Progenitor cell of endocrine pancreas (in vitro differentiated cells): ENCODE data around the gene CD68. TPM values are rescaled to one million over a fixed set of nuclear protein-coding genes. Genes with fewer than 3 reads are reported as not detected.

Experiments
- DNase-seq: peaks from one replicate; pipeline ENCODE4 v3.0.0; 2021; ENCODE audit warnings: low spot score; ENCODE audit not compliant: unreplicated experiment
- H3K27ac Mint-ChIP-seq: 2 replicates; pipeline ENCODE4 v1.8.0; 2021; ENCODE audit warnings: mild to moderate bottlenecking, moderate library complexity, mixed read lengths
- H3K27me3 Mint-ChIP-seq: 2 replicates; pipeline ENCODE4 v1.8.0; 2021; ENCODE audit warnings: mixed read lengths
- H3K36me3 Mint-ChIP-seq: 2 replicates; pipeline ENCODE4 v1.8.0; 2022; ENCODE audit warnings: mixed read lengths; ENCODE audit not compliant: insufficient read depth
- H3K4me1 Mint-ChIP-seq: 2 replicates; pipeline ENCODE4 v1.8.0; 2021; ENCODE audit warnings: low read depth, mixed read lengths
- H3K4me3 Mint-ChIP-seq: 2 replicates; pipeline ENCODE4 v1.8.0; 2021; ENCODE audit warnings: low read depth, mild to moderate bottlenecking, moderate library complexity, mixed read lengths
- H3K9me3 Mint-ChIP-seq: 2 replicates; pipeline ENCODE4 v1.8.0; 2021; ENCODE audit warnings: low read depth, mixed read lengths
- total RNA-seq: library from RNA; stranded (reverse); gene quantifications from 2 replicates; pipeline ENCODE4 v1.2.1, GENCODE V29; 2021
- TF ChIP-seq, protein P1 (sequence below): fragments of 200-600 bp; sonication (generic); IDR thresholded peaks from one replicate; pipeline ENCODE4 v1.5.0; 2021; ENCODE audit warnings: antibody characterized with exemption, mild to moderate bottlenecking; ENCODE audit not compliant: unreplicated experiment

Gene CD68
- total RNA-seq, 1 donor from 2014 or later = not detected

DNA sequence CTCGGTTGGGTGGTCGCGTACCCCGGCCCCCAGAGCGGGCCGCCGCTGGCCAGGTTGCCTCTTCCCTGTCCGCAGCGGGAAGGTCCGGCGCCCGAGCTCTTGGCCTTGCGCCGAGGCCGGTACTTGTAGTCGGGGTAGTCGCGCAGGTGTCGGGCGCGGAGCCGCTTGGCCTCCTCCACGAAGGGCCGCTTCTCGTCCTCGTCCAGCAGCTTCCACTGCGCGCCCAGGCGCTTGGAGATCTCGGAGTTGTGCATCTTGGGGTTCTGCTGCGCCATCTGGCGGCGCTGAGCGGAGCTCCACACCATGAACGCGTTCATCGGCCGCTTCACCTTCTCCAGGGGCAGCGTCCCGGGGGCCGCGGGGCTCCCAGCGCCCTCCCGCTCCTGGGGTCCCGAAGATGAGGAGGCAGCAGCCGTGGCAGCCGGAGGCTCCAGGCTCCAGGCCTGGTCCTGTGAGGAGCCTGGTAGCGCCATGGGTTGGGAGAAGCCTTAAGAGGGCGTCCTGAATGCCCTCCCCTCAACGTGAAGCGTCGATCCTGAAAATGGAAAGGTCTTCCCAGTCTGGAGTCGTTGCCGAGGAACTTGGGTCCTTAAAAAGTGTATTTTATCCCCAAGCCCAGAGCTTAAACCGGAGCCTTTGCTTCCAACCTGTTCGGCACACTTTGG, 9.9 kb downstream of the CD68 start:
- DNase-seq = peak; percentile 58
- Mint-ChIP-seq H3K9me3 (no peaks in the 10 kb centered on the region), H3K4me1 (peaks cover 6% of the 10 kb centered on the region), H3K27me3 (no peaks in the 10 kb centered on the region), H3K36me3 (peaks cover 33% of the 10 kb centered on the region), H3K27ac (no peak overlapping the region), H3K4me3 (no peak overlapping the region)
- TF ChIP-seq, protein P1, sequence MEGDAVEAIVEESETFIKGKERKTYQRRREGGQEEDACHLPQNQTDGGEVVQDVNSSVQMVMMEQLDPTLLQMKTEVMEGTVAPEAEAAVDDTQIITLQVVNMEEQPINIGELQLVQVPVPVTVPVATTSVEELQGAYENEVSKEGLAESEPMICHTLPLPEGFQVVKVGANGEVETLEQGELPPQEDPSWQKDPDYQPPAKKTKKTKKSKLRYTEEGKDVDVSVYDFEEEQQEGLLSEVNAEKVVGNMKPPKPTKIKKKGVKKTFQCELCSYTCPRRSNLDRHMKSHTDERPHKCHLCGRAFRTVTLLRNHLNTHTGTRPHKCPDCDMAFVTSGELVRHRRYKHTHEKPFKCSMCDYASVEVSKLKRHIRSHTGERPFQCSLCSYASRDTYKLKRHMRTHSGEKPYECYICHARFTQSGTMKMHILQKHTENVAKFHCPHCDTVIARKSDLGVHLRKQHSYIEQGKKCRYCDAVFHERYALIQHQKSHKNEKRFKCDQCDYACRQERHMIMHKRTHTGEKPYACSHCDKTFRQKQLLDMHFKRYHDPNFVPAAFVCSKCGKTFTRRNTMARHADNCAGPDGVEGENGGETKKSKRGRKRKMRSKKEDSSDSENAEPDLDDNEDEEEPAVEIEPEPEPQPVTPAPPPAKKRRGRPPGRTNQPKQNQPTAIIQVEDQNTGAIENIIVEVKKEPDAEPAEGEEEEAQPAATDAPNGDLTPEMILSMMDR = peak; percentile 88

DNA sequence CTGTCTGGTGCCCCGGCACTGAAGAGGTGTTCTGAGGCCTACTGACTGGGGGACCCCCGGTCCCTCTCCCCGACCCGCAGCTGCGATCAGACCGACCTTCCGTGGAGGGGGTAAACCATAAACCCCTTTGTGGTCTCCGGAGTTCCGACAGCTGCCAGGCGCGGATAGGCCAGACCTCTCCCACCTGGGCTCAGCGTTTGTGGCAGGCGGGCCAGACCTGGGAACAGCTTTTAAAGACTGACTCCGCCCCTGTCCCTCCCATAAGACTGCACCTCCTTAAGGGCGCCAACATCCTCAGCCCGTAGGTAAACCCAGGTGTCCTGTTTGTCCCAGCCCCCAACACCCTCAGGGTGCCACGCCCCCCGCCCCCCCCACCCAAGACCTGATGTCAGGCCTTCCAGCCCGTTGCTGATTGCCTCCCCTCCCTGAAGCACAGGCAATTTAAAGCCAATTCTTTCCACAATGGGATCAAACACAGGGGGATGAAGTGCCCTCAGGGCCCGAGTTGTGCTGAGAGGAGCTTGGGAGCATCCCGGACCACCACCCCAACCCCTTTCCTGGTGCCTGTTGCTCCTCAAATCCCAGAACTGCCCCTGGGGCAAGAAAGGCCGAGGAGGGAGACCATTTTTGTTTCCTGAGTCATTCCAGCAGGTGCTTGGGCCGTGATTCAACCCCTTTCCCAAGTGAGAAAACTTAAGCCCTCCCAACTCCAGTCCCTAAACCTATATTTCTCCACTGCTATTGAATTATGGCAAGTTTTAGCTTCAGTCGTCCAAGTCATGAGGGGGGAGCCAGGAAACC, 10.7 kb downstream of the CD68 start, which contains the start of gene SOX15:
Gene SOX15, minus strand, starts transcription at position 204 of the 801 bp plus-strand sequence. CDS start 418 bp downstream, outside the sequence.
- peaks cover 3% of the 10 kb centered on the region for H3K4me1 Mint-ChIP-seq

DNA sequence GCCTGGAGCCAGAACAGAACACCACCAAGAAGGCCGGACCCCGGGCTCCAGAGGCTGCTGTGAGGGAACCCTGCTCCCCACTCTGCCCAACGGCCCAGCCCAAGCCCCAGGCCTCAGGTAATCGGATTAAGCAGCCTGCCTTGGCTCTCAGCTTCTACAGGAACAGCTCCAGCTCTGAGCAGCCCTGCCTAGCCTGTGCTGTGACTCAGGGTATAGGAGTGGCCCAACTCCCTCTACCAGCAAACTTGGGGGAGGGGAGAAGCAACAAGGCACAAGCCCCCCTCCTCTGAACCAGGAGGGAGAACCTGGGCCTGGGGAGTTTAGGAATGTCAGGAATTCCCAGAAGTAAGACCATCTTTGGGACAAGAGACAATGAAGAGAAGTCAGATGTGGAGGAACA, 11.3 kb downstream of the CD68 start:
- no peak for DNase-seq
- H3K27me3 Mint-ChIP-seq = no peaks in the 10 kb centered on the region
- H3K36me3 Mint-ChIP-seq = peaks cover 38% of the 10 kb centered on the region
- TF ChIP-seq, protein P1 = no peak
- no peak overlapping the region for H3K4me3 Mint-ChIP-seq
- H3K9me3 Mint-ChIP-seq = no peaks in the 10 kb centered on the region
- peaks cover 1% of the 10 kb centered on the region for H3K4me1 Mint-ChIP-seq
- peak overlapping the region; percentile 76 for H3K27ac Mint-ChIP-seq

More for the DNA sequence above, 10.7 kb downstream of the CD68 start, which contains the start of gene SOX15:
- TF ChIP-seq, protein P1 = no peak
- H3K27me3 Mint-ChIP-seq = no peaks in the 10 kb centered on the region
- H3K36me3 Mint-ChIP-seq = peaks cover 35% of the 10 kb centered on the region
- no peak within 1 kb of the TSS for H3K4me3 Mint-ChIP-seq
- DNase-seq = no peak
- peak within 1 kb of the TSS; percentile 76 for H3K27ac Mint-ChIP-seq
- no peaks in the 10 kb centered on the region for H3K9me3 Mint-ChIP-seq

DNA sequence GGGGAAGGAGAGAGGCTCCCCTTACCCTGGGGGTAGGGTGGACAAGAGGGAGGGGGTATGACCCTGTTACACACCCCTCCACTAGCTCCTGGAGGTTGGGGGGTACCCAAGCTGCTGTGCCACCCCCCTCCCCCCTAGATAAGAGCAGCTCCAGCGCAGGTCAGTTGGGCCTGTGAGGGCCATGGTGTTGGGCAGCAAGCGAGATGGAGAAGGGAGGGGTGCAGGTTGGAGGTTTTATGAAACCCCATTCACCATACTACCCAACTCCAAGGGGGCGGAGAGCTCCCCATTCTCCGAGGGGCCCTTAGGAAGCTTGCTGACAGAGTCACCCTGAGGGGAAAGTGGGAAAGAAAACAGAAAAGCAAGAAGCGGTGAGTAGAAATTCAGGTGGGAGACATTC, 12.2 kb downstream of the CD68 start:
- TF ChIP-seq, protein P1 = no peak
- Mint-ChIP-seq H3K27me3 (no peaks in the 10 kb centered on the region), H3K27ac (no peak overlapping the region), H3K4me3 (no peak overlapping the region), H3K9me3 (no peaks in the 10 kb centered on the region), H3K36me3 (peaks cover 39% of the 10 kb centered on the region), H3K4me1 (peaks cover 1% of the 10 kb centered on the region)
- no peak for DNase-seq

DNA sequence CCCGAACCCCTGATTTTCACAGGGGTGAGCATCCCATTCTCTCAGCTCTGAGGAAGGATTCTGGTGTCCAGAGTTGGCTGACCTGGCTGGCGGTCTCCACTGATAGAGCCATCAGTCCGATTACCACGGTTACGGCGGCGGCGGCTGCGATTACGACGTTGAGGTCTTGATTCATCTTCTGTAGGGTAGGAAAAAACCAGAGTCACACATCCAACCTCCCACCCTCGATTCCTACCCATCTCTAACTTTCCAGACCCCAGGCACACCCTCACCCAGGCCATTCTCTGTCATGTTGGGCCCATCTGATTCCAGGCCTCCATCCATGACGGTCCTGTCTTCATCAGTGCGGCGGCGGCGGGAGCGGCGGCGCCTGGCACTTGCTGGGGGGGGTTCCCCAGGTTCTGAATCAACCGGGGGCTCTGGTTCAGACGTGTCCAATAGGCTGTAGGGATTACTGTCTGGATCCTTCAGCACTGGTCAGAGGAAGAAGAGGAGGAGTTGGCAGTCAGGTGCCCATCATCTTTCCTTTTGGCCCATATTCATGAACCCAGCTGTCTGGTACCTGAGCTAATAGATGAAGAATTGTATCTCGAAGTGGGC, 13.1 kb downstream of the CD68 start:
- no peaks in the 10 kb centered on the region for H3K27me3 Mint-ChIP-seq
- H3K9me3 Mint-ChIP-seq = no peaks in the 10 kb centered on the region
- TF ChIP-seq, protein P1 = no peak
- DNase-seq = no peak
- no peak overlapping the region for H3K27ac Mint-ChIP-seq
- H3K36me3 Mint-ChIP-seq = peaks cover 35% of the 10 kb centered on the region
- peaks cover 1% of the 10 kb centered on the region for H3K4me1 Mint-ChIP-seq
- H3K4me3 Mint-ChIP-seq = no peak overlapping the region
